Heart left ventricle (tissue), 13 donors: ENCODE measurements around the gene FAM43B.

ENCODE experiments used
- POLR2A ChIP-seq, 2 donors: fragments of 450-650 bp; IDR thresholded peaks; one replicate each; pipeline ENCODE4 v1.6.1; 2017; ENCODE audit warnings: antibody characterized with exemption in 2 of 2, mild to moderate bottlenecking in 2 of 2, moderate library complexity in 2 of 2
- TF ChIP-seq, protein P1 (sequence below), 12 donors: fragments of 200-600 bp; sonication (generic) in 4 of 12; IDR thresholded peaks; one replicate each; pipeline versions ENCODE4 v1.5.0 to v1.8.0; 2018 to 2022; ENCODE audit warnings: antibody characterized with exemption in 12 of 12, mild to moderate bottlenecking in 5 of 12
- donor health status: ischemic (EF 13 %, LVEDD 7.1; RV severe dilation, severe dysfunction).
- donor health status: DM: no; HTN: yes; CAD: no.
- donor health status: DM: no; HTN: no; CAD: no.
- donor health status: ischemic (EF 25% LVEDD 6.9; RV normal size, moderate dysfunction).
- donor health status: ischemic (EF 25% LVEDD 5.7; RV mildly dilated, moderate dysfunction).
- donor health status: ischemic (EF 35%, LVEDD 5.7; RV mildly dilated, moderate dysfunction).
- donor health status: nonischemic (EF 11% LVEDD 7.7; RV severe dilation, severe dysfunction).
- donor health status: DM: yes; HTN: yes; CAD: no.
- donor health status: PGD.
- donor health status: ischemic (EF 29% LVEDD 5.4; RV normal size, mild dysfunction).
- donor health status: nonischemic (EF 23%, LVEDD 6.1; RV moderate dilation, normal function).

DNA sequence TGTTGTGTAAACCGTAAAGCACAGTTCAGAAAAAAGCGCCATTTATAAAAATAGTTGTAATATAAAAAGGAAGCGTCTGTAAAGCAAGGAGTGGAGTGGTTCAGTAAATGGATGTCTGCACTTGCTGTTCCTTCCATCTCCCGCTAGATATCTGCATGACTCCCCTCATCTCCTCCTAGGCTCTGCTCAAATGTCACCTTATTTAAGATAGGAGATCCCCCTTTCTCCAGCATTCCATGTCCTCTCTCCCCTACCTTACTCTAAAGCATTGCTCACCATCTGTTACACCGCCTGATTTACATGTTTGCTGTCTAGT is 45.2 kb upstream of the FAM43B start:
- TF ChIP-seq, protein P1, sequence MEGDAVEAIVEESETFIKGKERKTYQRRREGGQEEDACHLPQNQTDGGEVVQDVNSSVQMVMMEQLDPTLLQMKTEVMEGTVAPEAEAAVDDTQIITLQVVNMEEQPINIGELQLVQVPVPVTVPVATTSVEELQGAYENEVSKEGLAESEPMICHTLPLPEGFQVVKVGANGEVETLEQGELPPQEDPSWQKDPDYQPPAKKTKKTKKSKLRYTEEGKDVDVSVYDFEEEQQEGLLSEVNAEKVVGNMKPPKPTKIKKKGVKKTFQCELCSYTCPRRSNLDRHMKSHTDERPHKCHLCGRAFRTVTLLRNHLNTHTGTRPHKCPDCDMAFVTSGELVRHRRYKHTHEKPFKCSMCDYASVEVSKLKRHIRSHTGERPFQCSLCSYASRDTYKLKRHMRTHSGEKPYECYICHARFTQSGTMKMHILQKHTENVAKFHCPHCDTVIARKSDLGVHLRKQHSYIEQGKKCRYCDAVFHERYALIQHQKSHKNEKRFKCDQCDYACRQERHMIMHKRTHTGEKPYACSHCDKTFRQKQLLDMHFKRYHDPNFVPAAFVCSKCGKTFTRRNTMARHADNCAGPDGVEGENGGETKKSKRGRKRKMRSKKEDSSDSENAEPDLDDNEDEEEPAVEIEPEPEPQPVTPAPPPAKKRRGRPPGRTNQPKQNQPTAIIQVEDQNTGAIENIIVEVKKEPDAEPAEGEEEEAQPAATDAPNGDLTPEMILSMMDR (IDR thresholded peaks at IDR 0.05): no peak
- no peak for TF ChIP-seq POLR2A (IDR thresholded peaks at IDR 0.05)
